GM23338 (cell line): ENCODE results near the gene IQCF2. TPM values are rescaled to one million over a fixed set of nuclear protein-coding genes. Genes with fewer than 3 reads are reported as not detected.

ENCODE experiments used
- ATAC-seq: fragments of 200-7000 bp; cut with Tn5 transposase; 3 replicates; pipeline ENCODE4 v1.9.1; 2020
- DNase-seq: peaks from one replicate; pipeline ENCODE4 v3.0.0-alpha.2; 2015; ENCODE audit warnings: low spot score
- H2AFZ ChIP-seq: fragments of 200-600 bp; sonication (generic); 2 replicates; pipeline ENCODE4 v1.8.0; 2016; ENCODE audit warnings: antibody characterized with exemption, mild to moderate bottlenecking, moderate library complexity
- H3F3A ChIP-seq: fragments of 200-600 bp; sonication (generic); replicated peaks from 2 replicates; pipeline ENCODE4 v1.8.0; 2017; ENCODE audit warnings: antibody characterized with exemption, mixed run types, low read depth
- H3K27ac ChIP-seq: fragments of 200-600 bp; sonication (generic); 2 replicates; pipeline ENCODE4 v1.6.1; 2016; ENCODE audit warnings: low read depth
- H3K27me3 ChIP-seq: fragments of 200-600 bp; sonication (generic); 2 replicates; pipeline ENCODE4 v1.8.0; 2016; ENCODE audit warnings: mild to moderate bottlenecking, mixed run types, moderate library complexity; ENCODE audit not compliant: insufficient read depth
- H3K36me3 ChIP-seq: fragments of 200-600 bp; sonication (generic); 2 replicates; pipeline ENCODE4 v1.8.0; 2016; ENCODE audit warnings: mild to moderate bottlenecking; ENCODE audit not compliant: insufficient read depth
- H3K4me1 ChIP-seq: fragments of 200-600 bp; sonication (generic); 2 replicates; pipeline ENCODE4 v1.8.0; 2016; ENCODE audit warnings: mild to moderate bottlenecking, moderate library complexity; ENCODE audit not compliant: insufficient read depth
- H3K4me2 ChIP-seq: fragments of 200-600 bp; sonication (generic); 2 replicates; pipeline ENCODE4 v1.7.1; 2017; ENCODE audit warnings: mixed run types
- H3K4me3 ChIP-seq: fragments of 200-600 bp; sonication (generic); 2 replicates; pipeline ENCODE4 v1.6.1; 2016; ENCODE audit warnings: mixed run types
- H3K79me2 ChIP-seq: fragments of 200-600 bp; sonication (generic); replicated peaks from 2 replicates; pipeline ENCODE4 v1.8.0; 2017; ENCODE audit warnings: mild to moderate bottlenecking; ENCODE audit not compliant: insufficient read depth
- H3K9me2 ChIP-seq: fragments of 200-600 bp; sonication (generic); 2 replicates; pipeline ENCODE4 v1.8.0; 2017; ENCODE audit not compliant: insufficient read depth
- H4K20me1 ChIP-seq: fragments of 200-600 bp; sonication (generic); replicated peaks from 2 replicates; pipeline ENCODE4 v1.8.0; 2017; ENCODE audit warnings: mild to moderate bottlenecking; ENCODE audit not compliant: insufficient read depth
- H3K27ac Mint-ChIP-seq: 2 replicates; pipeline ENCODE4 v1.8.0; 2020; ENCODE audit warnings: inconsistent platforms, mild to moderate bottlenecking, moderate library complexity, mixed read lengths
- H3K27me3 Mint-ChIP-seq: 3 replicates; pipeline ENCODE4 v1.8.0; 2022; ENCODE audit warnings: low read depth, mild to moderate bottlenecking, moderate library complexity, mixed read lengths, inconsistent platforms; ENCODE audit not compliant: insufficient read depth, poor library complexity
- H3K36me3 Mint-ChIP-seq: 3 replicates; pipeline ENCODE4 v1.8.0; 2021; ENCODE audit warnings: low read depth, mild to moderate bottlenecking, inconsistent platforms, moderate library complexity, mixed read lengths
- H3K4me1 Mint-ChIP-seq: 3 replicates; pipeline ENCODE4 v1.8.0; 2020; ENCODE audit warnings: mild to moderate bottlenecking, inconsistent platforms, mixed read lengths
- H3K4me3 Mint-ChIP-seq: 3 replicates; pipeline ENCODE4 v1.8.0; 2021; ENCODE audit warnings: moderate library complexity, mild to moderate bottlenecking, inconsistent platforms, mixed read lengths
- H3K9me3 Mint-ChIP-seq: 3 replicates; pipeline ENCODE4 v1.8.0; 2020; ENCODE audit warnings: moderate library complexity, mild to moderate bottlenecking, inconsistent platforms, mixed read lengths
- CREB1 ChIP-seq: fragments of 250-450 bp; sonication (Bioruptor Pico); IDR thresholded peaks from 2 replicates; pipeline ENCODE4 v1.5.0; 2020; ENCODE audit warnings: low read depth, mild to moderate bottlenecking, moderate library complexity
- EZH2 ChIP-seq: fragments of 200-600 bp; sonication (generic); IDR thresholded peaks from one replicate; pipeline ENCODE4 v1.8.0; 2017; ENCODE audit warnings: antibody characterized with exemption, mild to moderate bottlenecking, low read depth; ENCODE audit not compliant: unreplicated experiment
- EZH2phosphoT487 ChIP-seq: fragments of 200-600 bp; sonication (generic); IDR thresholded peaks from one replicate; pipeline ENCODE4 v1.8.1; 2018; ENCODE audit warnings: antibody characterized with exemption; ENCODE audit not compliant: unreplicated experiment
- JUNB ChIP-seq: IDR thresholded peaks from one replicate; pipeline ENCODE4 v1.6.1; 2016; ENCODE audit warnings: antibody characterized with exemption; ENCODE audit not compliant: unreplicated experiment
- NANOG ChIP-seq: IDR thresholded peaks from 2 replicates; pipeline ENCODE4 v1.6.1; 2016; ENCODE audit warnings: antibody characterized with exemption, borderline replicate concordance
- POLR2AphosphoS5 ChIP-seq: IDR thresholded peaks from 2 replicates; pipeline ENCODE4 v1.6.1; 2016; ENCODE audit warnings: antibody characterized with exemption, low read depth
- STAT1 ChIP-seq: IDR thresholded peaks from one replicate; pipeline ENCODE4 v1.6.1; 2016; ENCODE audit warnings: antibody characterized with exemption; ENCODE audit not compliant: unreplicated experiment
- ZNF114 ChIP-seq: fragments of 250-450 bp; sonication (Bioruptor Pico); IDR thresholded peaks from 2 replicates; pipeline ENCODE4 v1.5.0; 2020; ENCODE audit warnings: mild to moderate bottlenecking, moderate library complexity
- ZNF331 ChIP-seq: fragments of 250-450 bp; sonication (Bioruptor Pico); IDR thresholded peaks from 2 replicates; pipeline ENCODE4 v1.5.0; 2020; ENCODE audit warnings: low read depth, mild to moderate bottlenecking, moderate library complexity
- polyA plus RNA-seq: library from polyadenylated mRNA; unstranded; fragments of >200 nt; fragmentation: Nextera tagmentation; extraction: Ambion mirVana; gene quantifications from 2 replicates; pipeline ENCODE4 v1.2.1, GENCODE V29; 2016
- total RNA-seq: library from RNA; depleted of rRNA; stranded (reverse); fragments of >200 nt; shearing (Covaris generic); gene quantifications from 2 replicates; pipeline ENCODE4 v1.2.3, GENCODE V29; 2014
- TF ChIP-seq, protein P1 (sequence below): IDR thresholded peaks from 2 replicates; pipeline ENCODE4 v1.6.1; 2016; ENCODE audit warnings: antibody characterized with exemption
- TF ChIP-seq, protein P2 (sequence below), 2 experiments: fragments of 200-600 bp in 1 of 2; sonication (generic) in 1 of 2; conservative IDR thresholded peaks; 2 replicates each; pipeline versions ENCODE4 v1.5.1 to v1.6.1; 2016 to 2017; ENCODE audit warnings: antibody characterized with exemption in 2 of 2, low read depth in 2 of 2, mild to moderate bottlenecking in 2 of 2, moderate library complexity in 1 of 2
- TF ChIP-seq, protein P3 (sequence below): fragments of 250-450 bp; sonication (Bioruptor Pico); IDR thresholded peaks from 2 replicates; pipeline ENCODE4 v1.5.0; 2020; ENCODE audit warnings: mild to moderate bottlenecking, moderate library complexity
- TF ChIP-seq, protein P4 (sequence below): IDR thresholded peaks from one replicate; pipeline ENCODE4 v1.6.1; 2018; ENCODE audit warnings: antibody characterized with exemption; ENCODE audit not compliant: unreplicated experiment

The IQCF2 gene
- total and polyA plus RNA-seq, 2 experiments from 2014 or later = not detected

DNA sequence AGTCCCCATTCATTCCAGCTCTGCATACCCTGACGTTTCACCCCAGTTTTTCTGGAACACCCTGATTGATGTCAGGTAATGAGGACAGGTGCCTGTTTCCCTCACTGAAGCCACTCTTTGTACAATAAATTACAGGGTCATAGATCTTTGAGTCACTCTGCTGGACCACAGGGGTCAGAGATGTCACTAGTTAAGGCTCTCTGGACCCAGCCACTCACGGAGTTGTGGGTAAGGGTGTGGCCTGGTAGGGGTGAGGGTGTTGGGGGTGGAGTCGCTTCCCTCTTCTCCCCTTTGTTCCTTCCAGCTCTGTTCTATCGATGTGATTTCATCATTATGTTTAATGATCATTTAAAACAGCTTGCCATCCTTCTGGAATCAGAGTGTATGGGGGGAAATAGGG lies 13.5 kb downstream of the IQCF2 start:
- ATAC-seq = no peak
- H3K9me2 ChIP-seq = 0 out of 2 replicates have a peak, but pooled peaks cover 5% of the 10 kb centered on the region
- Mint-ChIP-seq H3K4me1 (peaks cover 2% of the 10 kb centered on the region; the same call in 1 of the 3 replicates), H3K36me3 (no peaks in the 10 kb centered on the region), H3K27ac (no peak overlapping the region), H3K27me3 (peaks cover 9% of the 10 kb centered on the region), H3K4me3 (no peak overlapping the region), H3K9me3 (no peaks in the 10 kb centered on the region)
- no peak overlapping the region for H3K4me2 ChIP-seq
- H3K4me1 ChIP-seq = no peaks in the 10 kb centered on the region
- no peak overlapping the region for H2AFZ ChIP-seq
- TF ChIP-seq ZNF331 = no peak
- TF ChIP-seq STAT1 = no peak
- TF ChIP-seq, protein P1, sequence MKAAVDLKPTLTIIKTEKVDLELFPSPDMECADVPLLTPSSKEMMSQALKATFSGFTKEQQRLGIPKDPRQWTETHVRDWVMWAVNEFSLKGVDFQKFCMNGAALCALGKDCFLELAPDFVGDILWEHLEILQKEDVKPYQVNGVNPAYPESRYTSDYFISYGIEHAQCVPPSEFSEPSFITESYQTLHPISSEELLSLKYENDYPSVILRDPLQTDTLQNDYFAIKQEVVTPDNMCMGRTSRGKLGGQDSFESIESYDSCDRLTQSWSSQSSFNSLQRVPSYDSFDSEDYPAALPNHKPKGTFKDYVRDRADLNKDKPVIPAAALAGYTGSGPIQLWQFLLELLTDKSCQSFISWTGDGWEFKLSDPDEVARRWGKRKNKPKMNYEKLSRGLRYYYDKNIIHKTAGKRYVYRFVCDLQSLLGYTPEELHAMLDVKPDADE = no peak
- TF ChIP-seq NANOG = no peak
- no peak for TF ChIP-seq CREB1 (CRISPR knock-in tag)
- TF ChIP-seq JUNB = no peak
- TF ChIP-seq, protein P2, sequence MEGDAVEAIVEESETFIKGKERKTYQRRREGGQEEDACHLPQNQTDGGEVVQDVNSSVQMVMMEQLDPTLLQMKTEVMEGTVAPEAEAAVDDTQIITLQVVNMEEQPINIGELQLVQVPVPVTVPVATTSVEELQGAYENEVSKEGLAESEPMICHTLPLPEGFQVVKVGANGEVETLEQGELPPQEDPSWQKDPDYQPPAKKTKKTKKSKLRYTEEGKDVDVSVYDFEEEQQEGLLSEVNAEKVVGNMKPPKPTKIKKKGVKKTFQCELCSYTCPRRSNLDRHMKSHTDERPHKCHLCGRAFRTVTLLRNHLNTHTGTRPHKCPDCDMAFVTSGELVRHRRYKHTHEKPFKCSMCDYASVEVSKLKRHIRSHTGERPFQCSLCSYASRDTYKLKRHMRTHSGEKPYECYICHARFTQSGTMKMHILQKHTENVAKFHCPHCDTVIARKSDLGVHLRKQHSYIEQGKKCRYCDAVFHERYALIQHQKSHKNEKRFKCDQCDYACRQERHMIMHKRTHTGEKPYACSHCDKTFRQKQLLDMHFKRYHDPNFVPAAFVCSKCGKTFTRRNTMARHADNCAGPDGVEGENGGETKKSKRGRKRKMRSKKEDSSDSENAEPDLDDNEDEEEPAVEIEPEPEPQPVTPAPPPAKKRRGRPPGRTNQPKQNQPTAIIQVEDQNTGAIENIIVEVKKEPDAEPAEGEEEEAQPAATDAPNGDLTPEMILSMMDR (conservative IDR thresholded peaks at IDR 0.05; ENCODE audit: low read depth in 2 of 2) = no peak
- no peak for TF ChIP-seq EZH2phosphoT487
- TF ChIP-seq, protein P3, sequence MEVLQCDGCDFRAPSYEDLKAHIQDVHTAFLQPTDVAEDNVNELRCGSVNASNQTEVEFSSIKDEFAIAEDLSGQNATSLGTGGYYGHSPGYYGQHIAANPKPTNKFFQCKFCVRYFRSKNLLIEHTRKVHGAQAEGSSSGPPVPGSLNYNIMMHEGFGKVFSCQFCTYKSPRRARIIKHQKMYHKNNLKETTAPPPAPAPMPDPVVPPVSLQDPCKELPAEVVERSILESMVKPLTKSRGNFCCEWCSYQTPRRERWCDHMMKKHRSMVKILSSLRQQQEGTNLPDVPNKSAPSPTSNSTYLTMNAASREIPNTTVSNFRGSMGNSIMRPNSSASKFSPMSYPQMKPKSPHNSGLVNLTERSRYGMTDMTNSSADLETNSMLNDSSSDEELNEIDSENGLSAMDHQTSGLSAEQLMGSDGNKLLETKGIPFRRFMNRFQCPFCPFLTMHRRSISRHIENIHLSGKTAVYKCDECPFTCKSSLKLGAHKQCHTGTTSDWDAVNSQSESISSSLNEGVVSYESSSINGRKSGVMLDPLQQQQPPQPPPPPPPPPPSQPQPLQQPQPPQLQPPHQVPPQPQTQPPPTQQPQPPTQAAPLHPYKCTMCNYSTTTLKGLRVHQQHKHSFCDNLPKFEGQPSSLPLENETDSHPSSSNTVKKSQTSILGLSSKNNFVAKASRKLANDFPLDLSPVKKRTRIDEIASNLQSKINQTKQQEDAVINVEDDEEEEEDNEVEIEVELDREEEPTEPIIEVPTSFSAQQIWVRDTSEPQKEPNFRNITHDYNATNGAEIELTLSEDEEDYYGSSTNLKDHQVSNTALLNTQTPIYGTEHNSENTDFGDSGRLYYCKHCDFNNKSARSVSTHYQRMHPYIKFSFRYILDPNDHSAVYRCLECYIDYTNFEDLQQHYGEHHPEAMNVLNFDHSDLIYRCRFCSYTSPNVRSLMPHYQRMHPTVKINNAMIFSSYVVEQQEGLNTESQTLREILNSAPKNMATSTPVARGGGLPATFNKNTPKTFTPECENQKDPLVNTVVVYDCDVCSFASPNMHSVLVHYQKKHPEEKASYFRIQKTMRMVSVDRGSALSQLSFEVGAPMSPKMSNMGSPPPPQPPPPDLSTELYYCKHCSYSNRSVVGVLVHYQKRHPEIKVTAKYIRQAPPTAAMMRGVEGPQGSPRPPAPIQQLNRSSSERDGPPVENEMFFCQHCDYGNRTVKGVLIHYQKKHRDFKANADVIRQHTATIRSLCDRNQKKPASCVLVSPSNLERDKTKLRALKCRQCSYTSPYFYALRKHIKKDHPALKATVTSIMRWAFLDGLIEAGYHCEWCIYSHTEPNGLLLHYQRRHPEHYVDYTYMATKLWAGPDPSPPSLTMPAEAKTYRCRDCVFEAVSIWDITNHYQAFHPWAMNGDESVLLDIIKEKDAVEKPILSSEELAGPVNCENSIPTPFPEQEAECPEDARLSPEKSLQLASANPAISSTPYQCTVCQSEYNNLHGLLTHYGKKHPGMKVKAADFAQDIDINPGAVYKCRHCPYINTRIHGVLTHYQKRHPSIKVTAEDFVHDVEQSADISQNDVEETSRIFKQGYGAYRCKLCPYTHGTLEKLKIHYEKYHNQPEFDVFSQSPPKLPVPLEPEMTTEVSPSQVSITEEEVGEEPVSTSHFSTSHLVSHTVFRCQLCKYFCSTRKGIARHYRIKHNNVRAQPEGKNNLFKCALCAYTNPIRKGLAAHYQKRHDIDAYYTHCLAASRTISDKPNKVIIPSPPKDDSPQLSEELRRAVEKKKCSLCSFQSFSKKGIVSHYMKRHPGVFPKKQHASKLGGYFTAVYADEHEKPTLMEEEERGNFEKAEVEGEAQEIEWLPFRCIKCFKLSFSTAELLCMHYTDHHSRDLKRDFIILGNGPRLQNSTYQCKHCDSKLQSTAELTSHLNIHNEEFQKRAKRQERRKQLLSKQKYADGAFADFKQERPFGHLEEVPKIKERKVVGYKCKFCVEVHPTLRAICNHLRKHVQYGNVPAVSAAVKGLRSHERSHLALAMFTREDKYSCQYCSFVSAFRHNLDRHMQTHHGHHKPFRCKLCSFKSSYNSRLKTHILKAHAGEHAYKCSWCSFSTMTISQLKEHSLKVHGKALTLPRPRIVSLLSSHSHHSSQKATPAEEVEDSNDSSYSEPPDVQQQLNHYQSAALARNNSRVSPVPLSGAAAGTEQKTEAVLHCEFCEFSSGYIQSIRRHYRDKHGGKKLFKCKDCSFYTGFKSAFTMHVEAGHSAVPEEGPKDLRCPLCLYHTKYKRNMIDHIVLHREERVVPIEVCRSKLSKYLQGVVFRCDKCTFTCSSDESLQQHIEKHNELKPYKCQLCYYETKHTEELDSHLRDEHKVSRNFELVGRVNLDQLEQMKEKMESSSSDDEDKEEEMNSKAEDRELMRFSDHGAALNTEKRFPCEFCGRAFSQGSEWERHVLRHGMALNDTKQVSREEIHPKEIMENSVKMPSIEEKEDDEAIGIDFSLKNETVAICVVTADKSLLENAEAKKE = no peak
- no peak for TF ChIP-seq POLR2AphosphoS5
- TF ChIP-seq ZNF114 (CRISPR knock-in tag) = no peak
- TF ChIP-seq, protein P4, sequence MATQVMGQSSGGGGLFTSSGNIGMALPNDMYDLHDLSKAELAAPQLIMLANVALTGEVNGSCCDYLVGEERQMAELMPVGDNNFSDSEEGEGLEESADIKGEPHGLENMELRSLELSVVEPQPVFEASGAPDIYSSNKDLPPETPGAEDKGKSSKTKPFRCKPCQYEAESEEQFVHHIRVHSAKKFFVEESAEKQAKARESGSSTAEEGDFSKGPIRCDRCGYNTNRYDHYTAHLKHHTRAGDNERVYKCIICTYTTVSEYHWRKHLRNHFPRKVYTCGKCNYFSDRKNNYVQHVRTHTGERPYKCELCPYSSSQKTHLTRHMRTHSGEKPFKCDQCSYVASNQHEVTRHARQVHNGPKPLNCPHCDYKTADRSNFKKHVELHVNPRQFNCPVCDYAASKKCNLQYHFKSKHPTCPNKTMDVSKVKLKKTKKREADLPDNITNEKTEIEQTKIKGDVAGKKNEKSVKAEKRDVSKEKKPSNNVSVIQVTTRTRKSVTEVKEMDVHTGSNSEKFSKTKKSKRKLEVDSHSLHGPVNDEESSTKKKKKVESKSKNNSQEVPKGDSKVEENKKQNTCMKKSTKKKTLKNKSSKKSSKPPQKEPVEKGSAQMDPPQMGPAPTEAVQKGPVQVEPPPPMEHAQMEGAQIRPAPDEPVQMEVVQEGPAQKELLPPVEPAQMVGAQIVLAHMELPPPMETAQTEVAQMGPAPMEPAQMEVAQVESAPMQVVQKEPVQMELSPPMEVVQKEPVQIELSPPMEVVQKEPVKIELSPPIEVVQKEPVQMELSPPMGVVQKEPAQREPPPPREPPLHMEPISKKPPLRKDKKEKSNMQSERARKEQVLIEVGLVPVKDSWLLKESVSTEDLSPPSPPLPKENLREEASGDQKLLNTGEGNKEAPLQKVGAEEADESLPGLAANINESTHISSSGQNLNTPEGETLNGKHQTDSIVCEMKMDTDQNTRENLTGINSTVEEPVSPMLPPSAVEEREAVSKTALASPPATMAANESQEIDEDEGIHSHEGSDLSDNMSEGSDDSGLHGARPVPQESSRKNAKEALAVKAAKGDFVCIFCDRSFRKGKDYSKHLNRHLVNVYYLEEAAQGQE = no peak
- no peak for TF ChIP-seq EZH2
- no peaks in the 10 kb centered on the region for H3F3A ChIP-seq
- no peak for DNase-seq
- no peak overlapping the region for H3K4me3 ChIP-seq
- H3K27me3 ChIP-seq = no peaks in the 10 kb centered on the region
- H4K20me1 ChIP-seq = no peaks in the 10 kb centered on the region
- H3K27ac ChIP-seq = no peak overlapping the region
- H3K79me2 ChIP-seq = no peaks in the 10 kb centered on the region
- H3K36me3 ChIP-seq = no peaks in the 10 kb centered on the region
